Esophagus squamous epithelium (tissue), 5 donors: ENCODE results near the gene DISP3. TPM values are rescaled to one million over a fixed set of nuclear protein-coding genes. Genes with fewer than 3 reads are reported as not detected.

ENCODE experiments used
- DNase-seq: peaks from one replicate; lab custom pipeline; 2025; lab: John Stamatoyannopoulos, UW
- H3K27ac ChIP-seq, 4 donors: fragments of 200-600 bp; sonication (generic); one replicate each; pipeline ENCODE4 v1.5.1; 2016 to 2019; ENCODE audit warnings: mild to moderate bottlenecking in 1 of 4
- H3K27me3 ChIP-seq, 4 donors: fragments of 200-600 bp; sonication (generic); 1 replicate in 3 of 4; 2 replicates in 1 of 4; pipeline versions ENCODE4 v1.5.1 to v1.6.0; 2017 to 2021; ENCODE audit warnings: antibody characterized with exemption in 1 of 4
- H3K36me3 ChIP-seq, 3 donors: fragments of 200-600 bp; sonication (generic); one replicate each; pipeline ENCODE4 v1.5.1; 2016 to 2019
- H3K4me1 ChIP-seq, 3 donors: fragments of 200-600 bp; sonication (generic); one replicate each; pipeline ENCODE4 v1.5.1; 2017 to 2019
- H3K4me3 ChIP-seq, 4 donors: fragments of 200-600 bp; sonication (generic); 1 replicate in 3 of 4; 2 replicates in 1 of 4; pipeline ENCODE4 v1.5.1; 2016 to 2019; ENCODE audit warnings: mild to moderate bottlenecking in 2 of 4, moderate library complexity in 1 of 4
- H3K9me3 ChIP-seq, 3 donors: fragments of 200-600 bp; sonication (generic); one replicate each; pipeline ENCODE4 v1.5.1; 2016 to 2019
- POLR2A ChIP-seq, 4 donors: fragments of 450-650 bp; IDR thresholded peaks; one replicate each; pipeline ENCODE4 v1.6.1; 2017; ENCODE audit warnings: antibody characterized with exemption in 4 of 4, mild to moderate bottlenecking in 4 of 4, moderate library complexity in 3 of 4
- WGBS, 2 donors: methylation state at CpG; one replicate each; pipeline ENCODE4 v1.1.5; 2018; 5-methylcytosine and 5-hydroxymethylcytosine counted together
- intact Hi-C: fragments of 100-400 bp; cut with DNase I; formaldehyde crosslinking; loops from one replicate; pipeline ENCODE4 v1.15.0; 2022
- total RNA-seq, 4 donors: library from RNA; depleted of rRNA; stranded (reverse); fragments of >200 nt; gene quantifications; one replicate each; pipeline ENCODE4 v1.1.0, GENCODE V29; 2016
- TF ChIP-seq, protein P1 (sequence below), 6 experiments: fragments of 450-650 bp in 4 of 6; fragments of 200-600 bp in 2 of 6; sonication (generic) in 2 of 6; IDR thresholded peaks; one replicate each; pipeline ENCODE4 v1.5.1; 2016 to 2019; ENCODE audit warnings: antibody characterized with exemption in 6 of 6, mild to moderate bottlenecking in 4 of 6, moderate library complexity in 4 of 6
- donor health status: DM: yes; HTN: yes; CAD: no.

The DISP3 gene
- total RNA-seq, 4 donors from 2014 or later: 0.67 TPM; not detected in 3

DNA sequence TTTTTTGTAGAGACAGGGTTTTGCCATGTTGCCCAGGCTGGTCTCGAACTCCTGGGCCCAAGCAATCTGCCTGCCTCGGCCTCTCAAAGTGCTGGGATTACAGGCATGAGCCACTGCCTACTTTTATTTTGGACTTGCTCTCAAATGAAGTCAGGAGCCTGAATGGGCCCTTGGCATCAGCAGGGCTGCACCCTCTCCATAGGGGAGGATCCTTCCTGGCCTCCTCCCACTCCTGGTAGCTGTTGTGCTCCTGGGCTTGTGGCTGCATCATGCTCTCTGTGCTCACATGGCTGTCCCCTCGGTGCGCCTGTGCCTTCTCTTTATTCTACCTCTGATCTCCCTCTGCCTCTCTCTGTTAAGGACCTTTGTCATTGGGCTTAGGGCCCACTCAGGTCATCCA, 46.4 kb upstream of the DISP3 start:
- Histone ChIP-seq H3K9me3 (no peaks in the 10 kb centered on the region), H3K4me1 (no peaks in the 10 kb centered on the region), H3K27me3 (peaks cover 0 to 38% (median 0%) of the 10 kb centered on the region in 4 donors), H3K27ac (no peak overlapping the region), H3K36me3 (no peaks in the 10 kb centered on the region), H3K4me3 (no peak overlapping the region)
- intact Hi-C loops: no loop called here
- no peak for TF ChIP-seq POLR2A (IDR thresholded peaks at IDR 0.05)
- TF ChIP-seq, protein P1, sequence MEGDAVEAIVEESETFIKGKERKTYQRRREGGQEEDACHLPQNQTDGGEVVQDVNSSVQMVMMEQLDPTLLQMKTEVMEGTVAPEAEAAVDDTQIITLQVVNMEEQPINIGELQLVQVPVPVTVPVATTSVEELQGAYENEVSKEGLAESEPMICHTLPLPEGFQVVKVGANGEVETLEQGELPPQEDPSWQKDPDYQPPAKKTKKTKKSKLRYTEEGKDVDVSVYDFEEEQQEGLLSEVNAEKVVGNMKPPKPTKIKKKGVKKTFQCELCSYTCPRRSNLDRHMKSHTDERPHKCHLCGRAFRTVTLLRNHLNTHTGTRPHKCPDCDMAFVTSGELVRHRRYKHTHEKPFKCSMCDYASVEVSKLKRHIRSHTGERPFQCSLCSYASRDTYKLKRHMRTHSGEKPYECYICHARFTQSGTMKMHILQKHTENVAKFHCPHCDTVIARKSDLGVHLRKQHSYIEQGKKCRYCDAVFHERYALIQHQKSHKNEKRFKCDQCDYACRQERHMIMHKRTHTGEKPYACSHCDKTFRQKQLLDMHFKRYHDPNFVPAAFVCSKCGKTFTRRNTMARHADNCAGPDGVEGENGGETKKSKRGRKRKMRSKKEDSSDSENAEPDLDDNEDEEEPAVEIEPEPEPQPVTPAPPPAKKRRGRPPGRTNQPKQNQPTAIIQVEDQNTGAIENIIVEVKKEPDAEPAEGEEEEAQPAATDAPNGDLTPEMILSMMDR (IDR thresholded peaks at IDR 0.05): no peak
- no peak for DNase-seq
- WGBS, 2 donors: 66 to 93% methylated on average over 3 to 4 of the region's 4 CpGs

DNA sequence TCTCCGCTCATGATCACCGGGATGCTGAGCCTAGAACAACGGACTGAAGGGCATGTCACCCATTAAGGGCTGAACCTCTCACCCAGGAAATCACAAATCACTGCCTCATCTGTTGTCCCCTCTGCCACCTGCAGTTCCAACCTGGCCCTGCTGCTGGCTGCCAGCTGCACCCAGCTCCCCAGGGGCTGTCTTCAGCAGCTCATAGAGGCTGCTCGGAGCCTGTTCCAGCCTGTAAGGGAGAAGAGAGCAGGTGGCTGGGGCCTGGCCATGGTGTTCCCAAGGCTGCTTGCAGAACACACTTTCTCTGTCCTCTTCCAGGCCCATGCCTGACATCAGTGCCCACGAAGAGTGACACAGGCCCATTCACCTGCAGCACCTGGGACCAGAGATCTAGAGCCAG, 44.5 kb upstream of the DISP3 start:
- Histone ChIP-seq H3K27ac (no peak overlapping the region), H3K9me3 (no peaks in the 10 kb centered on the region), H3K36me3 (no peaks in the 10 kb centered on the region), H3K27me3 (peaks cover 0 to 56% (median 0%) of the 10 kb centered on the region in 4 donors), H3K4me1 (no peaks in the 10 kb centered on the region), H3K4me3 (no peak overlapping the region)
- TF ChIP-seq POLR2A (IDR thresholded peaks at IDR 0.05): no peak
- TF ChIP-seq, protein P1 (IDR thresholded peaks at IDR 0.05): no peak
- intact Hi-C loops: no loop called here
- 33 to 100% methylated on average over 1 of the region's 5 CpGs for WGBS, 2 donors
- DNase-seq: no peak

DNA sequence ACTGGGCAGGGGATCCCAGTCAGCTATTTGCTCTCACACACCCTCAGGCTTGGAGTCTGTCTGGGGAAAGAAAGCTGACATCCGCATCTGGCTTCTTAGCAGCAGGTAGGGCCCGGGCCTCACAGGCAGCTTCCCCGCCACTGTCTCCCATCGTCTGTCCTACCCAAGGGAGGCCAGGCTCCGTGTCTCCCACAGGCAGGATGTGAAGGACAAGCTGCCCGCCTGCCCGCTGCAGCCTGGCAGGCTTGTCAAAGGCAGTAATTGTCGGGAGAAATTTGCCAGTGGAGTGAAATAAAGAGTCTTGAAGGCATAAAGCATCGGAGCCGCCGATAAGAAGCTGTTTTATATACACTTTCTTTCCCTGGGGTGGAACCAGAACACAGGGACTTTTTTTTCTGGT, 44.0 kb upstream of the DISP3 start:
- DNase-seq: no peak
- TF ChIP-seq POLR2A (IDR thresholded peaks at IDR 0.05): no peak
- TF ChIP-seq, protein P1 (IDR thresholded peaks at IDR 0.05): no peak
- Histone ChIP-seq H3K9me3 (no peaks in the 10 kb centered on the region), H3K36me3 (no peaks in the 10 kb centered on the region), H3K27me3 (peaks cover 0 to 59% (median 0%) of the 10 kb centered on the region in 4 donors), H3K4me1 (no peaks in the 10 kb centered on the region), H3K4me3 (no peak overlapping the region), H3K27ac (no peak overlapping the region)
- WGBS, 2 donors: 86 to 89% methylated on average over 4 to 6 of the region's 11 CpGs
- intact Hi-C loops: no loop called here

DNA sequence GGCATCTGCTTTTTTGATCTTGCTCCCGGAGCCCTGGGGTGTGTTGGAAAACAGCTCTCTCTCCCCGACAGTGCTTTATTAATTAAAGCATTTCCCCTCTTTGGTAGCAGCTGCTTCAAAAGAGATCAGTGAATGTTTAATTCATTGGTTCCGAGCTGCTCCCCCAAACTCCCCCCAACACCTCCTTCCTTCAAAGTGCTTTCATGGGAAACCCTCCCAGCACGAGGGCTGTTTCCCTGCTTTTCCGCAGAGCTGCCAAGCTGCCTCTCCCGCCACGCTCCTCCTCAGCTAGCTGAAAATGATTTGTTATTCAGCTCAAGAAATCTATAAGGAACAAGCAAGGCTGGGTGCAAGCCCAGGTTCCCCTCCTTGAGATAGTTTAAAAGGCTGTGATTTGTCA, 40.0 kb upstream of the DISP3 start:
- no peak overlapping the region for H3K27ac ChIP-seq
- H3K4me3 ChIP-seq: no peak overlapping the region
- peaks cover 0 to 86% (median 0%) of the 10 kb centered on the region in 4 donors for H3K27me3 ChIP-seq
- H3K4me1 ChIP-seq: no peaks in the 10 kb centered on the region
- H3K36me3 ChIP-seq: no peaks in the 10 kb centered on the region
- intact Hi-C loops: no loop called here
- WGBS, 2 donors: 33 to 61% methylated on average over 4 to 7 of the region's 7 CpGs
- H3K9me3 ChIP-seq: no peaks in the 10 kb centered on the region
- no peak for TF ChIP-seq POLR2A (IDR thresholded peaks at IDR 0.05)
- DNase-seq: no peak

DNA sequence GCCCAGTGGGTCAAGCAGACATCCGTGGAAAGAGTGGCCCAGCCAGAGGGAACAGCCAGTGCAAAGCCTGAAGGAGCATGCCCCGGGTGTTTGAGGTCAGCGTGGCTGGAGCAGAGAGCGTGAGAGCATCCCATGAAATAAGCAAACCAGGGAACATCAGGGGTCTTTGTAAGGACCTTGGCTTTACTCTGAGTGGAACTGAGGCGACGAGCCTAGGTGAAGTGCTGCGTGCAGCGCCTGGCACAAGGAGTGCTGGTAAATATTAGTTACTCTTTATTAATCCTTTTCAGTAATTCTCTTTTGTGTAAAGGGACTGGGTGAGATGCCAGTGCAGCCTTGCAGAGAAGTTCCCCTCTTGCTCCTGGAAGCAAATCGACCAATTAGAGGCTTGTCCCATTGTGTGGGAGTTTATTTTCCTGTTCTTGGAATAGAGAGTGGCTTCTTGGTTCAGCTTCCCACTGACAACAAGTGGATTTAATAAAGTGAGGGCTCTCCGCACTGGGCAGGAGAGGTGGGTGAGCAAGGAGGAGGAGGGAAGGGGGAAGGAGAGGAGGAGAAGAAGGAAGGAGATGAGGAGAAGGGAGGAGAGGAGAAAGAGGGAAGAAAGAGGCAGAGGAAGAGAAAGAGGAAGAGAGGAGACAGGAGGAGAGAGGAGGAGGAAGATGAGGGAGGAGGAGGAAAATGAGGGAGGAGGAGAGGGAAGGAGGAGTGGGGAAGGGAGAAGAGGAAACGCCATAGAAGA, 37.6 kb upstream of the DISP3 start:
- no peak overlapping the region for H3K27ac ChIP-seq

More for the DNA sequence above, 37.6 kb upstream of the DISP3 start:
- WGBS, 2 donors: 39 to 70% methylated on average over 9 to 11 of the region's 11 CpGs
- H3K4me1 ChIP-seq: no peaks in the 10 kb centered on the region
- no peaks in the 10 kb centered on the region for H3K36me3 ChIP-seq
- no peaks in the 10 kb centered on the region for H3K9me3 ChIP-seq
- H3K27me3 ChIP-seq: peaks cover 0 to 90% (median 0%) of the 10 kb centered on the region in 4 donors
- no peak overlapping the region for H3K4me3 ChIP-seq
- no peak for DNase-seq
- intact Hi-C loops: no loop called here
- TF ChIP-seq, protein P1 (IDR thresholded peaks at IDR 0.05): no peak
- no peak for TF ChIP-seq POLR2A (IDR thresholded peaks at IDR 0.05)
